GM19240 (cell line): ENCODE measurements around the gene PSME2.

Experiments
- DNase-seq: peaks from one replicate; pipeline ENCODE4 v3.0.0; 2011; ENCODE audit warnings: low spot score; ENCODE audit not compliant: insufficient read length

PSME2 gene

GRCh38 chr14:24151404-24152080, 5.1 kb upstream of the PSME2 start:
- no peak for DNase-seq

- no peak for DNase-seq
Measured at GRCh38 chr14:24150993-24151392, 4.6 kb upstream of the PSME2 start.

- no peak for DNase-seq
Measured at GRCh38 chr14:24150567-24150966, 4.2 kb upstream of the PSME2 start.

- DNase-seq = no peak
Measured at GRCh38 chr14:24150061-24150460, 3.7 kb upstream of the PSME2 start.

- no peak for DNase-seq
Measured at GRCh38 chr14:24149302-24149969, 3.0 kb upstream of the PSME2 start.

GRCh38 chr14:24147761-24148428, 1.5 kb upstream of the PSME2 start:
- no peak for DNase-seq

GRCh38 chr14:24146978-24147760, 759 bp upstream of the PSME2 start, which contains the start of gene RNF31:
TSS of gene RNF31 (plus strand) at chr14:24147498. CDS start at chr14:24147699, 201 bp downstream.
- DNase-seq = peak; percentile 97

- DNase-seq = no peak
Measured at GRCh38 chr14:24145690-24146452, 539 bp downstream of the PSME2 start.

GRCh38 chr14:24145219-24145618, 1.2 kb downstream of the PSME2 start:
- no peak for DNase-seq

- no peak for DNase-seq
Measured at GRCh38 chr14:24144451-24144850, 2.0 kb downstream of the PSME2 start.

GRCh38 chr14:24143511-24143910, 2.9 kb downstream of the PSME2 start:
- no peak for DNase-seq

- DNase-seq = peak; percentile 94
Measured at GRCh38 chr14:24141097-24141880, 5.1 kb downstream of the PSME2 start, which contains the start of gene EMC9. TSS of gene EMC9 (minus strand) at chr14:24141591. CDS start at chr14:24141304, 287 bp downstream.

GRCh38 chr14:24139272-24139934, 7.0 kb downstream of the PSME2 start:
- DNase-seq = no peak

GRCh38 chr14:24138396-24139271, 7.8 kb downstream of the PSME2 start:
- DNase-seq = no peak

GRCh38 chr14:24137529-24138395, 8.6 kb downstream of the PSME2 start:
- no peak for DNase-seq

- DNase-seq = no peak
Measured at GRCh38 chr14:24136684-24137528, 9.5 kb downstream of the PSME2 start.
